ENCODE data around the gene CXXC4. TPM values are rescaled to one million over a fixed set of nuclear protein-coding genes. Genes with fewer than 3 reads are reported as not detected.

Gene CXXC4
- total and polyA plus RNA-seq, 5 experiments from 2014 or later, result 0.59 TPM; not detected in 4

DNA sequence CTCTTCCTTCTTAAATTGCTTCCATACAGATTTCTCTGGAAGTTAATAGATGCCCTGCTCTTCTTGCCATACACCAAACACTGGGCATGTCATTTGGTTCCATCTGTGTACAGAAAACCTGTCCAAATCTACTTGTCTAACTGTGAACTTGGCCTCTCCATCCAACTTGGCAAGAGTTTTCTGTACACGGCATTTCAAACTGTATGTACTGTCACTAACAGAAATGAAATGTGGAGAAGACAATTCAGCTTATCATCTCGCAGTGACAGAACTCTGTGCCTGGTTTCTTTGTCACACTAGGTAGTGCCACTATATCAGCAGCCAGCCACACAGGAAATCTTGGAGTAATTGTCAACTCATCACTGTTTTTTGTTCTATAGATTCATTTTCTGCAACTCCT, 58.2 kb downstream of the CXXC4 start:
- Mint-ChIP-seq H3K27ac (no peak overlapping the region), H3K4me1 (no peaks in the 10 kb centered on the region), H3K36me3 (no peaks in the 10 kb centered on the region)

DNA sequence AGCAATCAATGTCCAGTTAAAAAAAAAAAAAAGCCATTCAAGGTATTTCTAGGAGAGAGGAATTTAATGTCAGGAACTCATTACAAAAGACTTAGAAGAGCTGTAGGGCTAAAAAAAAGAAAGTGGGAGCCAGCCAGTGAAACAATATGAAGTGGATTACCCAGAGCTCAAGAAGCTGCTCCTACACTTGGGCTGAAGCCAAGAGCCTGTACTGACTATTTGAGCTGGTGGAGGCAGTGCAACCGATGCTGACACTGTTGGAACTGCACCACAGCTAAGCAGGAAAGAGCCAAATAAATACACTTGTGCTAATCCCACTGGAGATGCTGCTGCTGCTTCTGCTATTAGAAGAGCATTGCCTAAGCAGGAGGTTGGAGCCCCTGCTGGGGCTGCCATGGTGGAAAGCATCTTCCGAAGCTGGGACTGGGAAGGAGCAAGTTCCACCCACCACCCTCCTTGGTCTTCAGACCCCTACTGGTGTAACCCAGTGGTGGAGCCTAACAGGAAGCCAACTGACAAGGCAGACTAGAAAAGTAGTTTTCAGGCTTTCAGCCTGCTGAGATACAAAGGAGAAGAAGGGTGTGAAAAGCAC, 65.4 kb downstream of the CXXC4 start:
- ATAC-seq (no peak), DNase-seq (no peak)
- Mint-ChIP-seq H3K4me3 (no peak overlapping the region), H3K27me3 (peaks cover 0 to 9% (median 4%) of the 10 kb centered on the region in 5 donors), H3K9me3 (peaks cover 0 to 12% (median 0%) of the 10 kb centered on the region in 9 donors), H3K4me1 (no peaks in the 10 kb centered on the region), H3K27ac (no peak overlapping the region), H3K36me3 (no peaks in the 10 kb centered on the region)
- POLR2A ChIA-PET, result no interaction called here

More for the DNA sequence above, 58.2 kb downstream of the CXXC4 start:
- DNase-seq (no peak), ATAC-seq (no peak)
- H3K4me3 Mint-ChIP-seq, result no peak overlapping the region
- peaks cover 0 to 12% (median 5%) of the 10 kb centered on the region in 5 donors for H3K27me3 Mint-ChIP-seq
- POLR2A ChIA-PET, result no interaction called here
- H3K9me3 Mint-ChIP-seq, result peaks cover 0 to 2% (median 0%) of the 10 kb centered on the region in 9 donors

GRCh38 chr4:104425948-104426347, 68.7 kb downstream of the CXXC4 start:
- peaks cover 0 to 12% (median 0%) of the 10 kb centered on the region in 9 donors for H3K9me3 Mint-ChIP-seq
- no peak overlapping the region for H3K27ac Mint-ChIP-seq
- no peaks in the 10 kb centered on the region for H3K4me1 Mint-ChIP-seq
- DNase-seq (no peak), ATAC-seq (no peak)
- H3K4me3 Mint-ChIP-seq, result no peak overlapping the region
- POLR2A ChIA-PET, result no interaction called here
- H3K36me3 Mint-ChIP-seq, result no peaks in the 10 kb centered on the region
- H3K27me3 Mint-ChIP-seq, result peaks cover 0 to 9% (median 4%) of the 10 kb centered on the region in 5 donors

GRCh38 chr4:104424989-104425388, 69.7 kb downstream of the CXXC4 start:
- POLR2A ChIA-PET, result no interaction called here
- peaks cover 0 to 9% (median 2%) of the 10 kb centered on the region in 5 donors for H3K27me3 Mint-ChIP-seq
- no peak for ATAC-seq

GRCh38 chr4:104424475-104424941, 70.2 kb downstream of the CXXC4 start:
- H3K36me3 Mint-ChIP-seq, result no peaks in the 10 kb centered on the region
- H3K4me1 Mint-ChIP-seq, result no peaks in the 10 kb centered on the region
- no peak overlapping the region for H3K4me3 Mint-ChIP-seq
- H3K27me3 Mint-ChIP-seq, result peaks cover 0 to 9% (median 2%) of the 10 kb centered on the region in 5 donors
- DNase-seq (no peak), ATAC-seq (no peak)
- POLR2A ChIA-PET, result no interaction called here
- no peak overlapping the region for H3K27ac Mint-ChIP-seq
- H3K9me3 Mint-ChIP-seq, result peaks cover 0 to 12% (median 0%) of the 10 kb centered on the region in 9 donors

More at GRCh38 chr4:104424989-104425388, 69.7 kb downstream of the CXXC4 start:
- Mint-ChIP-seq H3K27ac (no peak overlapping the region), H3K9me3 (peaks cover 0 to 12% (median 0%) of the 10 kb centered on the region in 9 donors), H3K36me3 (no peaks in the 10 kb centered on the region), H3K4me1 (no peaks in the 10 kb centered on the region), H3K4me3 (no peak overlapping the region)
- no peak for DNase-seq

- ATAC-seq (no peak), DNase-seq (no peak)
- Mint-ChIP-seq H3K27ac (no peak overlapping the region), H3K27me3 (peaks cover 0 to 9% (median 2%) of the 10 kb centered on the region in 5 donors), H3K36me3 (no peaks in the 10 kb centered on the region), H3K4me1 (no peaks in the 10 kb centered on the region), H3K9me3 (no peaks in the 10 kb centered on the region), H3K4me3 (no peak overlapping the region)
- POLR2A ChIA-PET, result no interaction called here
These were observed 73.1 kb downstream of the CXXC4 start for GRCh38 chr4:104421566-104421965.

- no peak for ATAC-seq
- POLR2A ChIA-PET, result no interaction called here
These were observed 73.9 kb downstream of the CXXC4 start for GRCh38 chr4:104420766-104421165.

More at GRCh38 chr4:104420766-104421165, 73.9 kb downstream of the CXXC4 start:
- H3K27ac Mint-ChIP-seq, result peak overlapping the region in 1 of 10 donors; percentile 20
- no peak for DNase-seq
- H3K9me3 Mint-ChIP-seq, result no peaks in the 10 kb centered on the region
- H3K4me1 Mint-ChIP-seq, result no peaks in the 10 kb centered on the region
- H3K4me3 Mint-ChIP-seq, result no peak overlapping the region
- peaks cover 0 to 9% (median 0%) of the 10 kb centered on the region in 5 donors for H3K27me3 Mint-ChIP-seq
- H3K36me3 Mint-ChIP-seq, result no peaks in the 10 kb centered on the region

Data from naive thymus-derived CD8-positive, alpha-beta T cell (primary cell).